Muscle layer of colon (tissue), 2 donors: ENCODE measurements around the gene PARP8.

Source experiments
- H3K27ac ChIP-seq: one replicate; pipeline ENCODE4 v1.7.0; 2013; ENCODE audit warnings: low read depth, mild to moderate bottlenecking, low read length, moderate library complexity
- H3K27me3 ChIP-seq, 2 donors: one replicate each; pipeline ENCODE4 v1.7.0; 2013; ENCODE audit warnings: low read length in 2 of 2, mild to moderate bottlenecking in 2 of 2; ENCODE audit not compliant: insufficient read depth in 2 of 2, control insufficient read depth in 1 of 2
- H3K36me3 ChIP-seq: one replicate; pipeline ENCODE4 v1.7.0; 2013; ENCODE audit warnings: mild to moderate bottlenecking, low read length; ENCODE audit not compliant: insufficient read depth
- H3K4me1 ChIP-seq: one replicate; pipeline ENCODE4 v1.7.0; 2013; ENCODE audit warnings: mild to moderate bottlenecking, low read length; ENCODE audit not compliant: insufficient read depth
- H3K4me3 ChIP-seq, 2 donors: one replicate each; pipeline ENCODE4 v1.7.0; 2013; ENCODE audit warnings: low read length in 2 of 2, low read depth in 1 of 2, mild to moderate bottlenecking in 1 of 2, moderate library complexity in 1 of 2
- H3K9ac ChIP-seq: one replicate; pipeline ENCODE4 v1.7.0; 2013; ENCODE audit warnings: low read length
- H3K9me3 ChIP-seq: one replicate; pipeline ENCODE4 v1.7.0; 2013; ENCODE audit warnings: mild to moderate bottlenecking, low read length
- donor health status: abdominal sarcoma.
- donor health status: Adenocarcinoma of cecum.

The PARP8 gene

GRCh38 chr5:50711280-50711679, 44.8 kb downstream of the PARP8 start:
- no peak overlapping the region for H3K4me3 ChIP-seq
- H3K27ac ChIP-seq, result no peak overlapping the region
- no peaks in the 10 kb centered on the region for H3K27me3 ChIP-seq
- no peaks in the 10 kb centered on the region for H3K36me3 ChIP-seq
- H3K9me3 ChIP-seq, result no peaks in the 10 kb centered on the region
- H3K4me1 ChIP-seq, result peaks cover 12% of the 10 kb centered on the region
- H3K9ac ChIP-seq, result no peak overlapping the region

GRCh38 chr5:50712479-50712878, 46.0 kb downstream of the PARP8 start:
- Histone ChIP-seq H3K4me1 (peaks cover 12% of the 10 kb centered on the region), H3K27me3 (no peaks in the 10 kb centered on the region), H3K4me3 (no peak overlapping the region), H3K9ac (no peak overlapping the region), H3K36me3 (no peaks in the 10 kb centered on the region), H3K9me3 (no peaks in the 10 kb centered on the region), H3K27ac (no peak overlapping the region)

DNA sequence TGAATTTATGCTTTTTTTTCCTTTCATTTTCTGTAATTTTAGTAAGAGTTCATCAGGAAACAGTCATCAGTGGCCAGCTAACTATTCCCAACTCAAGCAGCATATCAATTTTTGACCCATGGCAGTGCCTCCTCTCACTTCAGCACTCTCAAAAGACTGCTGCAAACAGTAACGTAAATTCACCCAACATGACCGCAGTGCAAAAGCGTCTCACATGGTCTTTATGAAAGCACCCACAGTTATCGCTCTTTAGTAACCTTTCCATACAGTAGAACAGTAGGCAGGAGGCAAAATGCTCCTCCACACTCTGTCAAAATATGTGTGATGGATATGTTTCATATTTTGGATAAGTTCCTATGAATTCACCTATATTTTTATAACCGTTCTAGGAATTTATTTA, 48.6 kb downstream of the PARP8 start:
- no peaks in the 10 kb centered on the region for H3K27me3 ChIP-seq
- peaks cover 7% of the 10 kb centered on the region for H3K4me1 ChIP-seq
- H3K9me3 ChIP-seq, result no peaks in the 10 kb centered on the region
- H3K4me3 ChIP-seq, result no peak overlapping the region
- H3K36me3 ChIP-seq, result no peaks in the 10 kb centered on the region
- no peak overlapping the region for H3K9ac ChIP-seq
- H3K27ac ChIP-seq, result no peak overlapping the region

- Histone ChIP-seq H3K27ac (no peak overlapping the region), H3K4me1 (no peaks in the 10 kb centered on the region), H3K4me3 (no peak overlapping the region), H3K27me3 (no peaks in the 10 kb centered on the region), H3K9me3 (no peaks in the 10 kb centered on the region), H3K9ac (no peak overlapping the region), H3K36me3 (no peaks in the 10 kb centered on the region)
Observed at GRCh38 chr5:50716134-50716533, 49.7 kb downstream of the PARP8 start.

DNA sequence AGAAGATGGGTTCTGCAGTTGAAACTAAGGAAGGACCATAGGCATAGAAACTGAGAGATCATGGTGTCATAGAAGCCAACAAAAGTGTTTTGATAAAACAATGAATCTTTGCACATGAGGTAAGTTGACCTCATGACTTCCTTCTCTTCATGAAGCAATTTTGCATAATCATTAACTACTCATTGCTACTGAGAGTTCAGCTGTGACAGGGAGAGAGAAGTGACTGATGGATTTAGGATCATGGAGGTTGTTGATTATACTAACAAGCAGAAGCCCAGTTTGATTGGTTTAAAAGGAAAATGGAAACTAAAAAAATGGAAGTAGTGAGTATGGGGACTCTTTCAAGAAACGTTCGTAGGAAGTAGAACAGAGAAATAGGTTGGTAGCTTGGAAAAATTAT, 51.2 kb downstream of the PARP8 start:
- H3K9me3 ChIP-seq, result no peaks in the 10 kb centered on the region
- H3K27me3 ChIP-seq, result no peaks in the 10 kb centered on the region
- H3K4me3 ChIP-seq, result no peak overlapping the region
- no peaks in the 10 kb centered on the region for H3K4me1 ChIP-seq
- no peak overlapping the region for H3K9ac ChIP-seq
- H3K27ac ChIP-seq, result no peak overlapping the region
- H3K36me3 ChIP-seq, result no peaks in the 10 kb centered on the region

GRCh38 chr5:50720061-50720710, 53.7 kb downstream of the PARP8 start:
- no peaks in the 10 kb centered on the region for H3K9me3 ChIP-seq
- H3K4me3 ChIP-seq, result no peak overlapping the region
- H3K4me1 ChIP-seq, result no peaks in the 10 kb centered on the region
- H3K9ac ChIP-seq, result no peak overlapping the region
- no peaks in the 10 kb centered on the region for H3K36me3 ChIP-seq
- no peaks in the 10 kb centered on the region for H3K27me3 ChIP-seq
- no peak overlapping the region for H3K27ac ChIP-seq

- H3K27ac ChIP-seq, result no peak overlapping the region
- no peaks in the 10 kb centered on the region for H3K36me3 ChIP-seq
Observed at GRCh38 chr5:50722223-50722622, 55.8 kb downstream of the PARP8 start.

GRCh38 chr5:50724262-50724661, 57.8 kb downstream of the PARP8 start:
- no peak overlapping the region for H3K4me3 ChIP-seq
- H3K36me3 ChIP-seq, result no peaks in the 10 kb centered on the region
- peaks cover 9% of the 10 kb centered on the region for H3K4me1 ChIP-seq
- H3K9ac ChIP-seq, result no peak overlapping the region
- H3K27ac ChIP-seq, result no peak overlapping the region
- H3K27me3 ChIP-seq, result no peaks in the 10 kb centered on the region
- H3K9me3 ChIP-seq, result no peaks in the 10 kb centered on the region

More at GRCh38 chr5:50722223-50722622, 55.8 kb downstream of the PARP8 start:
- no peak overlapping the region for H3K9ac ChIP-seq
- H3K9me3 ChIP-seq, result no peaks in the 10 kb centered on the region
- H3K4me1 ChIP-seq, result peaks cover 8% of the 10 kb centered on the region
- H3K4me3 ChIP-seq, result no peak overlapping the region
- no peaks in the 10 kb centered on the region for H3K27me3 ChIP-seq

DNA sequence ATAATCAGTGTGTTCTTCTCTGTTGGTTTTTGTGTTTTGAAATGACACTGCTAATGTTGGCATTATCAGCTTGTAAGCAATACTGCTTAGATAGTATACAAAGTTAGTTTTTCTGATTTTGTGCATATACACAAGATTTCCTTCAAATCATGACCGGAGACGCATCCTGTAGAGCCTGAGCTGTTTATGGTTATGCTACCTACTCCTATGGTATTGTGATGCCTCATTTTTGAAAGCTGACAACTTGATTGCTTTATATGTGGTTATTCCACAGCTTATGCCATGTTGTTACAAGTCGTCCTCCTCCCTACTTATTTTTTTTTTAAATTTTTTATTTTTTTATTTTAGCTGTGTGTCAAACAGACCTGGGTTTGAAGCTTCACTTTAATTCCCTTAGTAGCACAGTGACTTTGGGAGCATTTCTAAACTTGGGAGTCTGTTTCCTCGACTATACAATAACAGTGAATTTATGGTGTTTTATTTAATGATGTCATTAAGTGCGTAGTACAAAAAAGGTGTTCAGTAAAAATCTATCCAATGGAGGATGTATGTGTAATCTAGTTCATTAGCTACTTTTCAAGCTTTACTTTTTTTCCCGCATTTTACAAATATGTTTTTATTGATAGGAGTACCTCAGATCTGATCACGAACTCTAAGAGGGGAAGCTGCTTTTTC, 59.5 kb downstream of the PARP8 start:
- Histone ChIP-seq H3K4me1 (peaks cover 9% of the 10 kb centered on the region), H3K27me3 (no peaks in the 10 kb centered on the region), H3K9me3 (no peaks in the 10 kb centered on the region), H3K27ac (no peak overlapping the region), H3K36me3 (no peaks in the 10 kb centered on the region), H3K4me3 (no peak overlapping the region), H3K9ac (no peak overlapping the region)

- Histone ChIP-seq H3K9ac (no peak overlapping the region), H3K9me3 (no peaks in the 10 kb centered on the region), H3K27ac (no peak overlapping the region), H3K4me1 (peaks cover 9% of the 10 kb centered on the region), H3K36me3 (no peaks in the 10 kb centered on the region), H3K27me3 (no peaks in the 10 kb centered on the region), H3K4me3 (no peak overlapping the region)
Observed at GRCh38 chr5:50726475-50727148, 60.2 kb downstream of the PARP8 start.

- no peak overlapping the region for H3K4me3 ChIP-seq
- no peaks in the 10 kb centered on the region for H3K36me3 ChIP-seq
- no peak overlapping the region for H3K9ac ChIP-seq
- H3K4me1 ChIP-seq, result peaks cover 9% of the 10 kb centered on the region
- no peaks in the 10 kb centered on the region for H3K27me3 ChIP-seq
- no peaks in the 10 kb centered on the region for H3K9me3 ChIP-seq
- H3K27ac ChIP-seq, result no peak overlapping the region
Observed at GRCh38 chr5:50727149-50727496, 60.7 kb downstream of the PARP8 start.
